ENCODE results near the gene EPS15. TPM values are rescaled to one million over a fixed set of nuclear protein-coding genes. Genes with fewer than 3 reads are reported as not detected.

The EPS15 gene
- total RNA-seq, 1 experiment from 2014 or later, result 37.1 TPM

DNA sequence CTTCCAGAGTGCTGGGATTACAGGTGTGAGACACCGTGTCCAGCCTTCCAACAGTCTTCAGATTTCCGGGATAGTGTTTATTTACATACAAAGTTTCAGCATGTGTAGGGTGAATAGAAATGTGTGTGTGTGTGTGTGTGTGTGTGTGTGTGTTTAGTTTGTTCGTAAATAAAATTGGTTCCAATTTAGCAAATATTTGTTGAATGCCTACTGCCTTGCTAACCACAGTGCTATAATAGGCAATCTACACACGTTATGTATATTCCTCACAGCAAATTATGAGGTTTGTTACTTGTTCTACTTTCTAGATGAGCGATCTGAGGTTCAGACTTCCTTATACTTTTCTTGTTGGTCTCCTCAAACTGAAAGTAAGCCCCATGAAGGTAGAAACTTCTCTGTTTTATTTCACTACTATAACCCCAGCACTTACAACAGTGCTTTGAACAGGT, 32.8 kb upstream of the EPS15 start:
- CTCF ChIA-PET, result no interaction called here
- H3K9me3 Mint-ChIP-seq, result no peaks in the 10 kb centered on the region

GRCh38 chr1:51551081-51551480, 32.0 kb upstream of the EPS15 start:
- no peak for ATAC-seq
- ChIA-PET POLR2A (no interaction called here), CTCF (no interaction called here)
- Mint-ChIP-seq H3K27ac (no peak overlapping the region), H3K4me3 (no peak overlapping the region), H3K9me3 (no peaks in the 10 kb centered on the region), H3K27me3 (ENCODE audit: low read depth) (no peaks in the 10 kb centered on the region), H3K36me3 (no peaks in the 10 kb centered on the region), H3K4me1 (no peaks in the 10 kb centered on the region)
- DNase-seq (ENCODE audit: low spot score), result no peak
- no peak for TF ChIP-seq ZBTB21 (CRISPR knock-in tag; IDR thresholded peaks at IDR 0.05; ENCODE audit: borderline replicate concordance)
- TF ChIP-seq STAT6 (CRISPR knock-in tag; conservative IDR thresholded peaks at IDR 0.05; ENCODE audit: low read depth), result no peak
- TF ChIP-seq ZNF281 (CRISPR knock-in tag; IDR thresholded peaks at IDR 0.05), result no peak
- TF ChIP-seq TCF7 (CRISPR knock-in tag; IDR thresholded peaks at IDR 0.05; ENCODE audit: low read depth), result no peak
- no peak for TF ChIP-seq NFYB (CRISPR knock-in tag; conservative IDR thresholded peaks at IDR 0.05; ENCODE audit: low read depth)
- TF ChIP-seq, protein P1, sequence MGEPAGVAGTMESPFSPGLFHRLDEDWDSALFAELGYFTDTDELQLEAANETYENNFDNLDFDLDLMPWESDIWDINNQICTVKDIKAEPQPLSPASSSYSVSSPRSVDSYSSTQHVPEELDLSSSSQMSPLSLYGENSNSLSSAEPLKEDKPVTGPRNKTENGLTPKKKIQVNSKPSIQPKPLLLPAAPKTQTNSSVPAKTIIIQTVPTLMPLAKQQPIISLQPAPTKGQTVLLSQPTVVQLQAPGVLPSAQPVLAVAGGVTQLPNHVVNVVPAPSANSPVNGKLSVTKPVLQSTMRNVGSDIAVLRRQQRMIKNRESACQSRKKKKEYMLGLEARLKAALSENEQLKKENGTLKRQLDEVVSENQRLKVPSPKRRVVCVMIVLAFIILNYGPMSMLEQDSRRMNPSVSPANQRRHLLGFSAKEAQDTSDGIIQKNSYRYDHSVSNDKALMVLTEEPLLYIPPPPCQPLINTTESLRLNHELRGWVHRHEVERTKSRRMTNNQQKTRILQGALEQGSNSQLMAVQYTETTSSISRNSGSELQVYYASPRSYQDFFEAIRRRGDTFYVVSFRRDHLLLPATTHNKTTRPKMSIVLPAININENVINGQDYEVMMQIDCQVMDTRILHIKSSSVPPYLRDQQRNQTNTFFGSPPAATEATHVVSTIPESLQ (CRISPR knock-in tag; IDR thresholded peaks at IDR 0.05), result no peak

More for the DNA sequence above, 32.8 kb upstream of the EPS15 start:
- DNase-seq (ENCODE audit: low spot score), result no peak
- no peak overlapping the region for H3K4me3 Mint-ChIP-seq
- POLR2A ChIA-PET, result no interaction called here
- H3K36me3 Mint-ChIP-seq, result no peaks in the 10 kb centered on the region
- ATAC-seq, result no peak
- no peaks in the 10 kb centered on the region for H3K27me3 Mint-ChIP-seq (ENCODE audit: low read depth)
- H3K4me1 Mint-ChIP-seq, result no peaks in the 10 kb centered on the region
- TF ChIP-seq SMAD4 (CRISPR knock-in tag; IDR thresholded peaks at IDR 0.05), result no peak
- no peak for TF ChIP-seq JAZF1 (CRISPR knock-in tag; IDR thresholded peaks at IDR 0.05)
- no peak for TF ChIP-seq GTF2I (CRISPR knock-in tag; conservative IDR thresholded peaks at IDR 0.05)
- TF ChIP-seq, protein P2, sequence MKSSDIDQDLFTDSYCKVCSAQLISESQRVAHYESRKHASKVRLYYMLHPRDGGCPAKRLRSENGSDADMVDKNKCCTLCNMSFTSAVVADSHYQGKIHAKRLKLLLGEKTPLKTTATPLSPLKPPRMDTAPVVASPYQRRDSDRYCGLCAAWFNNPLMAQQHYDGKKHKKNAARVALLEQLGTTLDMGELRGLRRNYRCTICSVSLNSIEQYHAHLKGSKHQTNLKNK (CRISPR knock-in tag; IDR thresholded peaks at IDR 0.05), result no peak
- TF ChIP-seq JUN (CRISPR knock-in tag; IDR thresholded peaks at IDR 0.05), result no peak
- TF ChIP-seq, protein P1 (CRISPR knock-in tag; IDR thresholded peaks at IDR 0.05), result no peak
- TF ChIP-seq, protein P3, sequence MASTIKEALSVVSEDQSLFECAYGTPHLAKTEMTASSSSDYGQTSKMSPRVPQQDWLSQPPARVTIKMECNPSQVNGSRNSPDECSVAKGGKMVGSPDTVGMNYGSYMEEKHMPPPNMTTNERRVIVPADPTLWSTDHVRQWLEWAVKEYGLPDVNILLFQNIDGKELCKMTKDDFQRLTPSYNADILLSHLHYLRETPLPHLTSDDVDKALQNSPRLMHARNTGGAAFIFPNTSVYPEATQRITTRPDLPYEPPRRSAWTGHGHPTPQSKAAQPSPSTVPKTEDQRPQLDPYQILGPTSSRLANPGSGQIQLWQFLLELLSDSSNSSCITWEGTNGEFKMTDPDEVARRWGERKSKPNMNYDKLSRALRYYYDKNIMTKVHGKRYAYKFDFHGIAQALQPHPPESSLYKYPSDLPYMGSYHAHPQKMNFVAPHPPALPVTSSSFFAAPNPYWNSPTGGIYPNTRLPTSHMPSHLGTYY (CRISPR knock-in tag; IDR thresholded peaks at IDR 0.05), result no peak
- no peak for TF ChIP-seq SMAD3 (CRISPR knock-in tag; IDR thresholded peaks at IDR 0.05; ENCODE audit: borderline replicate concordance)
- TF ChIP-seq PREB (CRISPR knock-in tag; IDR thresholded peaks at IDR 0.05; ENCODE audit: borderline replicate concordance), result no peak
- TF ChIP-seq ZNF423 (CRISPR knock-in tag; IDR thresholded peaks at IDR 0.05), result no peak
- TF ChIP-seq, protein P4, sequence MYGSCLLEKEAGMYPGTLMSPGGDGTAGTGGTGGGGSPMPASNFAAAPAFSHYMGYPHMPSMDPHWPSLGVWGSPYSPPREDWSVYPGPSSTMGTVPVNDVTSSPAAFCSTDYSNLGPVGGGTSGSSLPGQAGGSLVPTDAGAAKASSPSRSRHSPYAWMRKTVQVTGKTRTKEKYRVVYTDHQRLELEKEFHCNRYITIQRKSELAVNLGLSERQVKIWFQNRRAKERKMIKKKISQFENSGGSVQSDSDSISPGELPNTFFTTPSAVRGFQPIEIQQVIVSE (CRISPR knock-in tag; IDR thresholded peaks at IDR 0.05; ENCODE audit: borderline replicate concordance), result no peak
- TF ChIP-seq ZBTB43 (CRISPR knock-in tag; IDR thresholded peaks at IDR 0.05), result no peak
- TF ChIP-seq NFYB (CRISPR knock-in tag; conservative IDR thresholded peaks at IDR 0.05; ENCODE audit: low read depth), result no peak
- TF ChIP-seq FOXK1 (CRISPR knock-in tag; IDR thresholded peaks at IDR 0.05), result no peak
- TF ChIP-seq RELA (CRISPR knock-in tag; IDR thresholded peaks at IDR 0.05; ENCODE audit: borderline replicate concordance), result no peak
- no peak for TF ChIP-seq SOX15 (CRISPR knock-in tag; IDR thresholded peaks at IDR 0.05)
- no peak for TF ChIP-seq CBFB (CRISPR knock-in tag; IDR thresholded peaks at IDR 0.05; ENCODE audit: low read depth)
- H3K27ac Mint-ChIP-seq, result no peak overlapping the region
